GM18867 (cell line): ENCODE measurements around the gene PML.

ENCODE experiments used
- ATAC-seq: cut with Tn5 transposase; IDR thresholded peaks from one replicate; pipeline ENCODE4 v1.9.1; 2021; ENCODE audit warnings: mild to moderate bottlenecking, moderate library complexity; ENCODE audit not compliant: unreplicated experiment

PML gene, protein sequence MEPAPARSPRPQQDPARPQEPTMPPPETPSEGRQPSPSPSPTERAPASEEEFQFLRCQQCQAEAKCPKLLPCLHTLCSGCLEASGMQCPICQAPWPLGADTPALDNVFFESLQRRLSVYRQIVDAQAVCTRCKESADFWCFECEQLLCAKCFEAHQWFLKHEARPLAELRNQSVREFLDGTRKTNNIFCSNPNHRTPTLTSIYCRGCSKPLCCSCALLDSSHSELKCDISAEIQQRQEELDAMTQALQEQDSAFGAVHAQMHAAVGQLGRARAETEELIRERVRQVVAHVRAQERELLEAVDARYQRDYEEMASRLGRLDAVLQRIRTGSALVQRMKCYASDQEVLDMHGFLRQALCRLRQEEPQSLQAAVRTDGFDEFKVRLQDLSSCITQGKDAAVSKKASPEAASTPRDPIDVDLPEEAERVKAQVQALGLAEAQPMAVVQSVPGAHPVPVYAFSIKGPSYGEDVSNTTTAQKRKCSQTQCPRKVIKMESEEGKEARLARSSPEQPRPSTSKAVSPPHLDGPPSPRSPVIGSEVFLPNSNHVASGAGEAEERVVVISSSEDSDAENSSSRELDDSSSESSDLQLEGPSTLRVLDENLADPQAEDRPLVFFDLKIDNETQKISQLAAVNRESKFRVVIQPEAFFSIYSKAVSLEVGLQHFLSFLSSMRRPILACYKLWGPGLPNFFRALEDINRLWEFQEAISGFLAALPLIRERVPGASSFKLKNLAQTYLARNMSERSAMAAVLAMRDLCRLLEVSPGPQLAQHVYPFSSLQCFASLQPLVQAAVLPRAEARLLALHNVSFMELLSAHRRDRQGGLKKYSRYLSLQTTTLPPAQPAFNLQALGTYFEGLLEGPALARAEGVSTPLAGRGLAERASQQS

DNA sequence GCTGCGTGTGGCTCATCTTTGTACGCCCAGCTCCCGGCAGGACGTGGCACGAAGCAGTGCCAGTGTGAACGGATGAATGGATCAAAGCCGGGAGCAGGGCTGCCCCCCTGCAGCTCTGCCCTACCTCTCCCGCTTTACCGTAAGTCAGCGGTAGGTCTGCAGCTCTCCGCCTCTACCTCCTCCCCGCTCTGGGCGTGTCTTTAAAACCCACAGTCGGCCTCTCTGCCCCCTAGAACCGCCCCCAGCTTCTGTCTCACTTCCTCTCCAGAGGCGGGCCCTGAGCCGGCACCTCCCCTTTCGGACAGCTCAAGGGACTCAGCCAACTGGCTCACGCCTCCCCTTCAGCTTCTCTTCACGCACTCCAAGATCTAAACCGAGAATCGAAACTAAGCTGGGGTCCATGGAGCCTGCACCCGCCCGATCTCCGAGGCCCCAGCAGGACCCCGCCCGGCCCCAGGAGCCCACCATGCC is at the start of gene PML:
Gene PML, plus strand, starts transcription at position 304 of the 471 bp plus-strand sequence. Its CDS starts 97 bp downstream, at position 401.
- ATAC-seq: peak; percentile 68

DNA sequence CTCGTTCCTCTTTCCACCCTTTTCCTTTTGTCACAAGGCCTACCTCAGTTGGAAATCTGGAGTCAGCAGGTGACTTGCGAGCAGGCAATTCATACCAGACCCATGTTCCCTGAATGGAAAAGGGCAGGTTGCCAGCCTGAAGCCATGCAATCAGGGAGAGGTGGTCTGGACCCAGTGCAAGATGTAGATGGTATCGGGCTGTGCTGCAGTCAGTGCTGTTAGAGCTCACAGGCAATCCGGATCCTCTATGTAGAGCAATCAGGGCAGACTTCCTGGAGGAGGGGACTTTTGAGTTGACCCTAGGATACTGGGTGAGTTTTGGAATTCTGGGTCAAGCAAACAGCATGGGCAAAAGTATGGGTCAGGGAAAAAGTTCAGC is 49.4 kb upstream of the PML start:
- ATAC-seq: no peak

- ATAC-seq: no peak
These were observed 48.3 kb upstream of the PML start for GRCh38 chr15:73946046-73946721.

DNA sequence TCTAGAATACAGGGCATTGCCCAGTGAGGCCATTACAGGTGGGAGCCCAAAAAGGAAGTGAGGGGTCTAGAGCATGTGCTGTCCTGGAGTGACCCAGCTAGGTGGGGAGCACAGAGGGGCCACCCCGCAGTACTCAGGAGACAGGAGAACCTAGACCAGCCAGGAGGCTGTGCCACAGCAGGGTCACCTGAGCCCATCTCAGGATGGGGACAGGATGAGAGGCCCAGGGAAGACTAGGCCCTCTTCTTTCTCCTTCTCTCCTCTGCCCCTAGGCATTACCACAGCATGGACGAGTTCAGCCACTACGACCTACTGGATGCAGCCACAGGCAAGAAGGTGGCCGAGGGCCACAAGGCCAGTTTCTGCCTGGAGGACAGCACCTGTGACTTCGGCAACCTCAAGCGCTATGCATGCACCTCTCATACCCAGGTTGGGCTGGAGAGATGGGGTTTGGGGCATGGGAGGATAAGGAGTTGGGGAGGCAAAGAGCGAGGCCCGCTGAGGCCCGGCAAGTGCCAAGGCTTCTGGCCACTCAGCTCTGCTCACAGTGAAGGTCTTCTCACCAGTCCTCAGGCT is 47.6 kb upstream of the PML start:
- no peak for ATAC-seq

DNA sequence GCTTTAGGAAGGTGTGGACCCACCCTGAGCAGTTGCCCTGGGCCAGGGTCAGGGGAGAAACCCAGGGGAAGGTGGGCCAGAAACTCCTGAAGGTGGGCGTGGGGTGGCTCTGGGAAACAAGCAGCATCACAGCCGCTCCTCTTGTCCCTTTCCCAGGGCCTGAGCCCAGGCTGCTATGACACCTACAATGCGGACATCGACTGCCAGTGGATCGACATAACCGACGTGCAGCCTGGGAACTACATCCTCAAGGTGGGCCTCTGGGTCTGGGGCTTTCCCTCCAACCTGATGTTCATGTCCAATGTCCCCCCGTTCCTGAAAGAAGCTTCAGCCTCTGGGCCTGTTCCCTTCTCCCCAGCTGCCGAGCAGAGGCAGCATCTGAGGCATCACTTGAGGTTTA is 46.9 kb upstream of the PML start:
- no peak for ATAC-seq

- ATAC-seq: no peak
These were observed 46.1 kb upstream of the PML start for GRCh38 chr15:73948396-73948795.

- no peak for ATAC-seq
These were observed 45.5 kb upstream of the PML start for GRCh38 chr15:73948982-73949381.

DNA sequence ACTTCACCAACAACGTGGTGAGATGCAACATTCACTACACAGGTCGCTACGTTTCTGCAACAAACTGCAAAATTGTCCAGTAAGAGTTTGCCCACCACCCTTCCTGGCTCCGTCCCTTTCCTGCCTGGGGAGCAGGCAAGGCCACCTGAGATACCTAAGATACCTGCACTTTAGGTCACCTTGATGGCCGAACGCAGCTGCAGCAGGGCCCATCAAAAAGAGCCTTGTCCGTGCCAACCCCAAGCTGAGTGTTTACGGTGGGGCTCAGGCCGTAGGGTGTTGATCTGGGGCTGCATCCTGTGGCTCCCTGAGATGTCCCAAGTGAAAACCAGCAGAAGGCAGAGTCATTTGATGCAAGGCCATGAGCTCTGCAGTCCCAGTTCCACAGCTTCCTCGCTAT is 45.0 kb upstream of the PML start:
- ATAC-seq: no peak

- no peak for ATAC-seq
These were observed 44.1 kb upstream of the PML start for GRCh38 chr15:73950479-73950830.

- no peak for ATAC-seq
These were observed 43.5 kb upstream of the PML start for GRCh38 chr15:73950831-73951561.

DNA sequence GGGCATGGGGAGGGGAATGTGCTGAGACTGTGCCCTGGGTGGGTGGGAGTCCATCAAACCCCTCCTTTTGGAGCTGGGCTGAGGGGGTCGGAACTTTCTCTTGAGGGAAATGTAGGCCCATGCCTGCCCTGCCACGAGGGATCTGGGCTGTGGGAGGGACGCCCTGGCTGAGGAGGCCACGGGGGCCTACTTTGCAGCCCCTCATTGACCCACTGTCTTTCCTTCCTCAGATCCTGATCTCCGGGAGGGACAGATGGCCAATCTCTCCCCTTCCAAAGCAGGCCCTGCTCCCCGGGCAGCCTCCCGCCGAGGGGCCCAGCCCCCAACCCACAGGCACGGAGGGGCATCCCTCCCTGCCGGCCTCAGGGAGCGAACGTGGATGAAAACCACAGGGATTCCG is 42.9 kb upstream of the PML start:
- no peak for ATAC-seq

DNA sequence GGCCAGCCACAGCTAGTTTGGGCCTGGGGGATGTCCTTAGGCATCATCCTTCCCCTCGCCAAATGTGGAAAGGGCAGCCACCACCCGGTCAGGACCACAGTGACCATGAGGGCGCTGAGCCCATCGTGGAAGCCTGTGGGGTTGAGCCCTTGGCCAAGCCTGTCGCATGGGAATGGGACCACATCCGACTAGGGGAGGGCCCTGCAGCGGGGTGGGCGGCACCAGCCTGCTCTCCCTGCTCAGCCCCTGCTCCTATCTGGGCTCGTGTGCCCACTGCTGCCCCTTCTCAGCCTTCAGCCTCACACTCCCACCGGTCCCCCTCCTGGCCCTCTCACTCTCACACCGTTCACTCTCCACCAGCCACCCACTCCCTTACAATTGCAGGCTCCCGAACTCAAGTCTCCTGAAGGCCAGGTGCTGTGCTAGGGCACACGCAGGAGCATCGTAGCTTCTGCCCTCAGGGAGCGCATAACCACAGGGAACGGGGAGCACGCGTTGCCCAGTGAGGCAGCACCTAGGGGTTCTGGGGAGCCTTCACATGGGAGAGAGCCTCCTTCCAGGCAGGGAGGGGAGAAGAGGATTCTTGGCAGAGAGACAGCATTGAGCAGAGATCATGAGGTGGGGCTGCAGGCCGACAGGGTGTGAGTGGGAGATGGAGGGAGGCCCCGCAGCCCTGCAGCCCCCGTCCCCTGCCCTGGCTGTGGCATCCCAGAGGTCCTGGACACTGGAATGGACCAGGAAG is 42.2 kb upstream of the PML start:
- no peak for ATAC-seq

GRCh38 chr15:73952913-73953750 is 41.4 kb upstream of the PML start:
- ATAC-seq: no peak

GRCh38 chr15:73954188-73955145 is 40.0 kb upstream of the PML start:
- no peak for ATAC-seq

DNA sequence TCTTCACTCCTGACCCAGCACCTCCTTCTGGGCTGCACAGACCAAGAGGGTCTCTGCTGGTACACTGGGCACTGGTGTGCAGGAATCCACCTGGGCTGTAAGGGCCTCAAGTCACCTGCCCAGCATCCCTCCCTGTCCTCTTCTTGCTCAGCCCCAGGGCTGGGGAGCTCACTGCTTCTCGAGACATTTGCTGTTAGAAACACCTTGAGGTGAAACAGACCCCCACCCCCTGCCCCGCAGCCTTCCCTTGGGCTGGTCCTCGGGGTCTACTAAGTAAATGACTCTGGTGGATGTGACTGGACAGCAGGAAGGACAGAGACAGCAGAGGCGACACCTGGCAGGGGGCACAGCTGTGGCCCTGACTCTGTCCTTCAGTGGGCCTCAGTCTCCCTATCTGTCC is 39.2 kb upstream of the PML start:
- ATAC-seq: no peak

DNA sequence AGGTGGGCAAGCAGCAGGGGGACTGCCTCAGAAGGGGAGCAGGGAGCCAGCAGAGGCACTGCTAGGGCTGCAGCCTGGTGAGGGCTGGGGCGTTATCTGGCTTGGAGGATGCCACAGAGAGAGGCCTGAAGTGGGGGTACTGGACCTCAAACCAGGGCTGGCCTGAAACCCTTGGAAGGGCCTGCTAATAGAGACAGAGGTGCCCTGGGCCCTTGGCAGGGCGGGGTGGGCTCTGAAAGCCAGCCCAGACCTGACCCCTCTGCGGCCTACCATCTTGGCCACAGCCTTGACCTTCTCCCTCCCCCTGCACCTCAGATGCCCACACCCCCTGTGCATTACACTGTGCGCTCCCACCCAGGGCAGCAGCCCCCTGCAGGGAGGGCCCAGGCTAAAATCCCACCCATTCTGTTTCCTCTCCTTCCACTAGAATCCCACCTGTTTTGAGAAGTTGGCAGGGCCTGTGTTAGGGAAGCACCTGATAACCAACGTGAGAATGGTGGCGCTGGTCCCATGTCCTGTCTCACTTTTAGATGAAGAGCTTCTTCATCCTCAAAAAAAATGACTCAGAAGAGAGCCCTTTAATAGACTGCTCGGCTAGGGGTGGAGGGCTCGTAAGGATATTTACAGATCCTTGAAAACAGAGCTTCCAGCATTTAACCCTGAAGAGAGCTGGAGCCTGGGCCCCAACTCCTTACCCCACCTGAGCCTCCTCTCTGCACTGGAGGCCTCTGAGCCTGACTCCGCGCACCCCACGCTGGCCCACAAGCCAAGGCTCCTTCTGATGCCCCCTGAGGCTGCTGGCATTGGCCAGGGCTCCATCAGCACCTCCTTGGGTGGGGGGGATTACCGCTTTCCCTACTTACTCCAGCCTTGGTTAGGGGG is 38.4 kb upstream of the PML start:
- ATAC-seq: no peak

GRCh38 chr15:73956743-73957135 is 37.8 kb upstream of the PML start:
- ATAC-seq: no peak
